Measurements from ENCODE around the gene EIF4EBP3.
"Not testable (repeated sequence)": the region's sequence is repeated elsewhere in the genome, so short reads cannot be mapped to it uniquely, and the experiment has no call there.

Gene EIF4EBP3

DNA sequence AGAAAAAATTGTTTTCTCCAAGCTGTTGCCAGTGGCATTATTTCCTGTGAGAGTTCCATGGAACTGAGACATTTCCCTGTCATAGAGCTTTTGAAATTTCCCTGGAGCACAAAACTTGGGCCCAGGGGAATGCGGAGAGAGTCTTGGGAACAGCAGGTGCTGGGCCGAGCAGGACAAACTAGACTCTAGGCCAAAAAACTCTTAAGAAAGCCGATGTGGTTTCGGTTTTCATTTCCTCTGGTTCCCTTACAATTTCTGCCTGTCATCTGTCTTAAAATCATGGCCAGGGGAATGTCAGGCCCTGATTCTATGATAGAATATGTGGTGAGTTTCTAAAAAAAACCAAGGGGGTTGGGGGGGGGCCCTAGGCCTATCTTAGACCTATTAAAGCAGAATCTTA lies 21.7 kb downstream of the EIF4EBP3 start:
- peak in 1 of 42 donors; percentile 10 for DNase-seq
- intact Hi-C loops (cut with DNase I) = loop anchor here (5.0 to 10.0 kb wide), 2 partner anchors 68 to 126 kb away; partner anchors contain the start of genes HARS1, HARS2 and TMCO6

DNA sequence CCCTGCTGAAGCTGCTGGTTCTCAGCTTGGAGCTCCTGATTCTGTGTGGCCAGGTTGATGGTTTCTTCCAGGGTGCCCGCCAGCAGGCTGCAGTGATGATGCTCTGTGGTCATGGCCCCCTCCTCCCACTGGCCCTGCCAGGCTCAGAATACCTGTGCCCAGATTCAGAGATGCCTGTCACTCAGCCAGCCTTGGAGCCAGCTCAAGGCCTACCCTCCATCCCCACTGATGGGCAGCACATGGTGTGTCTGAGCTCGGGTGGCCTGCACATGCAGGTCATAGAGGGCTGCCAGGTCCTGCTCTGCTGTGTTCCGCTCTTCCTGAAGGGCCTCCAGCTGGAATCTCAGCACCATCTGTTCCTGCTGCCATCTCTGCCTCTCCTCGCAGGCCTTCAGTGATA lies 22.6 kb downstream of the EIF4EBP3 start:
- peak in 1 of 42 donors; percentile 40 for DNase-seq
- intact Hi-C loops (cut with DNase I) = no loop called here

DNA sequence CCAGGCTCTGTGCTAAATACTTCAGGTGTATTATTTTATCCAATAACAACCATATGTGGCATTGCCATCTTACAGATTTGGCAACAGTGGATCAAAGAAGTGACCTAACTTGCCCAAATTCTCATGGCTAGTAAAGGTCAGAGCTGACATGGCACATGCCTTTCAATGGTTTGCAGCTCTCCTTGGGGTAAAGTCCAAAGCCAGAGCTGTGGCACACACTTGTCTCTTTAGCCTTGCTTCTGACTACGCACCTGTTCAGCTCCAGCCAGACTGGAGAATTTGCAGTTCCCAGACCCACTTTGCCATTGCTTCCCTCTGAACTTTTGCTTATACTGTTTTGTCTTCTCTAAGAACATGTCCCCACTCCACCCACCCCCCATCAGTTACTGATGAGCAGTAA lies 23.0 kb downstream of the EIF4EBP3 start:
- intact Hi-C loops (cut with DNase I) = no loop called here
- DNase-seq = peak in 1 of 42 donors; percentile 4

DNA sequence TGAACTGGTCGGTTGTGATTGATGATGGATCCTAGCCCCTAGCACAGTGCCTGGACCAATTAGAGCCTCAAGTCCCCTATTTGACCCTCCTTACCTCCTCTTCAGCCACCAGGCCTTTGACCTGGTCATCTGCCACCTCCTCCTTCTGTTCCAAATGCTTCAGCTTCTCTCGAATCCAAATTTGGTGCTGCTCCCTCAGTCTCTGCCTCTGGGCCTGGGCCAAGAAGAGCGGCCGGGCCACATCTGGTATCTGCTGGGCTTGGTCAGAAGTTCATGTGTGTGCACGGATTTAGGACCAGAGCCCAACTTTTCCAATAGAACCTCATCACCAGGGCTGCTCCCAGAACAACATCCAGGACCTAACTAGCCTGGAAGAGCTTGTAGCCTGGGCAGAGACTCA lies 23.6 kb downstream of the EIF4EBP3 start:
- DNase-seq = peak in 1 of 42 donors; percentile 12
- intact Hi-C loops (cut with DNase I) = no loop called here

DNA sequence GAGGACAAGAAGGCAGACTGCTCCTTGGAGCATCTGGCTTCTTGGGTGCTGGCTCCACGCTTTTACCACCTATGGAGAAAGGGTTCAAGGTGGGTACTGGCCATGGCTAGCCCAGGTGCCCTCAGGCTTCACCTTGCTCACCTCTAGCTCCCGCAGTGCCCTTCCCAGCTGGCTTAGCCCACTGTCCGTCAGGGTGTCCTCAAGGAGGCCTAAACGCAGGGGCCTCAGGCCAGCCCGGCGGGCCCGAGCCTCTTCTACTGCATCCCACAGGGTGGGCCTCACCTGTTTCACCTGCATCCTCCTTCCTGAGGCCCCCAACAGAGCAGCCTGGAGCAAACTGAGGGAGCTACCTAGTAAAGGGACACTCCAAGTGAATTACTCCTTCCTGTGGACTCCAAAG lies 26.2 kb downstream of the EIF4EBP3 start:
- intact Hi-C loops (cut with DNase I) = no loop called here
- DNase-seq = no peak

DNA sequence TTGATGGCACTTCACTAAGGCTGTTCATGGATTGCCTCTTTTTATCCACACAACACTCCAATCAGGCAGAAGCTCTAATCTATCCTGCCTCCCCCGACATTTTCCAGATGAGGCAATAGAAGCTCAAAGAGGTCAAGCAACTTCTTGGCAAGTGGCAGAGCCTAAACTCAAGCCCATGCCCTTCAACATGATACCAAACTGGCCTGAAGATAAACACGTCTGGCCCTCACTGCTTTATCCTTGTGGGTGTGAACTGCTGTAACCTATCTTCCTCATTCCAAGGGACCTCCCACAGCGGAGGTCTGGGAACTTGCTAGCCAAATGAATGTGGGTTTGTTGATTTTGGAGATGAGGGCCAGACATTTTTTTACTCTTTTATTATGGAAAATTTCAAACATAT lies 26.7 kb downstream of the EIF4EBP3 start:
- intact Hi-C loops (cut with DNase I) = no loop called here
- no peak for DNase-seq

DNA sequence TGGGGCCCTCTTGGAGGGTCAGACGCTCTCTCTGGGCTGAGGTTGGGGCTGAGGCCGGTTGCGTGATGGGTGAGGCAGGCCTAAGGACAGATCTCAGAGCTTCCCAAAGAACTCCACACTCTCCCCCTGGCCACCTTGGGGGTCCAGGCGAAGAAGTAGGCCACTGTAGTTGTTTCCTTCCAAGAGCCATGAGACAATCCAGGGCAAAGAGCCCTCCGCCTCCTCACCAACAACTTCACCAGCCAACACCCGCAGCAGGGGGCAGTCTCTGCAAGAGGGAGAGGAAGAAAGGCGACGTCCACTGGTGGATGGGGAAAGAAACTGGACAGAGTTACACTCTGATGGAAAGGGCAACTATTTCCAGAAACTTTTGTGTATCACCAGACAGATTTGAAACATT lies 27.8 kb downstream of the EIF4EBP3 start:
- intact Hi-C loops (cut with DNase I) = no loop called here
- peak in 39 of 42 donors; percentile 11 to 73 (median 55) for DNase-seq

DNA sequence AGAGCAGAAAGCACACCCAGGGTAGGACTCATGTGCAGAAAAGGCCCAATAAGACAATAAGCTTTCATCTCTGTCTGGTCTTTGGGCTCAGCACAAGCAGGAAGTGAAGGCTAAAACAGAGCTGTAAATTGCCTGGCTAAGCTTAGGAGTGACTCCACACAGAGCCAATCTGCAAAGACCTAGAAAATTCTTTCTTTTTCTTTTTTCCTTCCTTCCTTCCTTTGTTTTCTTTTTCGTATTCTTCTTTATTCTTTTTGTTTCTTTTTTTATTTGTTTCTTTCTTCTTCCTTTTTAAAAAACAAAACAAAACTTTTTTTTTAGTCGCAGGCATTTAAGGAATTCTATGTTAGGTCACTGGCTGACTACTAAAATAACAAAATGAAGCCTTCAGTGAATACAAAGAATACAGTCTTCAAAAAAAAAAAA lies 29.3 kb downstream of the EIF4EBP3 start:
- intact Hi-C loops (cut with DNase I) = no loop called here

DNA sequence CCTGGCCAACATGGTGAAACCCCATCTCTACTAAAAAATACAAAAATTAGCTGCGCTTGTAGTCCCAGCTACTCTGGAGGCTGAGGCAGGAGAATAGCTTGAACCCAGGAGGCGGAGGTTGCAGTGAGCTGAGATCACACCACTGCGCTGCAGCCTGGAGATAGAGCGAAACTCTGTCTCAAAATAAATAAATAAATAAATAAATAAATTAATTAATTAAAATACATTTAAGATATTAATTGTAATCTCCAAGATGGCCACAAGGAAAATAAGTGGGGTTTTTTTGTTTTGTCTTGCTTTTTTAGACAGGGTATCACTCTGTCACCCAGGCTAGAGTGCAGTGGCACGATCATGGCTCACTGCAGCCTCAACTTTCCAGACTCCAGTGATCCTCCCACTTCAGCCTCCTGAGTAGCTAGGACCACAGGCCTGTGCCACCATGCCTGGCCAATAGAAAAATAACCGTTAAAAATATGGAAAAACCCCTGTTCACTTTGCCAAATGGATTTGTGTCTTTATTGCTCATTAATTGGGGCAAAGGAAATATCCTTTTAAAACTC lies 31.8 kb downstream of the EIF4EBP3 start:
- peak in 2 of 42 donors; percentile 3 to 4 for DNase-seq
- intact Hi-C loops (cut with DNase I) = not testable (repeated sequence)

More for the DNA sequence above, 29.3 kb downstream of the EIF4EBP3 start:
- no peak for DNase-seq

DNA sequence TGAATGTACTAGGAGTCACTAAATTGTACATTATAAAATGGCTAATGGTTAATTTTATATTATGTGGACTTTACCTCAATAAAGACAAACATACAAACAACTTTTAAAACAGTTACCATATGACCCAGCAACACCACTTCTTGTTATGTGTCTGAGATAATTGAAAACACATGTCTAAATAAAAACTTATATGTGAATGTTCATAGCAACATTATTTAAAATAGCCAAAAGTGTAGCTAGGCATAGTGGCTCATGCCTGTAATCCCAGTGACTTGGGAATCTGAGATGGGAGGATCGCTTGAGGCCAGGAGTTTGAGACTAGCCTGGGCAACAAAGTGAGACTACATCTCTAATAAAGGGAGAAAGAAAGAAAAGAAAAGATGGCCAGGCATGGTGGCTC lies 40.0 kb downstream of the EIF4EBP3 start:
- peak in 1 of 42 donors; percentile 5 for DNase-seq
- intact Hi-C loops (cut with DNase I) = no loop called here

DNA sequence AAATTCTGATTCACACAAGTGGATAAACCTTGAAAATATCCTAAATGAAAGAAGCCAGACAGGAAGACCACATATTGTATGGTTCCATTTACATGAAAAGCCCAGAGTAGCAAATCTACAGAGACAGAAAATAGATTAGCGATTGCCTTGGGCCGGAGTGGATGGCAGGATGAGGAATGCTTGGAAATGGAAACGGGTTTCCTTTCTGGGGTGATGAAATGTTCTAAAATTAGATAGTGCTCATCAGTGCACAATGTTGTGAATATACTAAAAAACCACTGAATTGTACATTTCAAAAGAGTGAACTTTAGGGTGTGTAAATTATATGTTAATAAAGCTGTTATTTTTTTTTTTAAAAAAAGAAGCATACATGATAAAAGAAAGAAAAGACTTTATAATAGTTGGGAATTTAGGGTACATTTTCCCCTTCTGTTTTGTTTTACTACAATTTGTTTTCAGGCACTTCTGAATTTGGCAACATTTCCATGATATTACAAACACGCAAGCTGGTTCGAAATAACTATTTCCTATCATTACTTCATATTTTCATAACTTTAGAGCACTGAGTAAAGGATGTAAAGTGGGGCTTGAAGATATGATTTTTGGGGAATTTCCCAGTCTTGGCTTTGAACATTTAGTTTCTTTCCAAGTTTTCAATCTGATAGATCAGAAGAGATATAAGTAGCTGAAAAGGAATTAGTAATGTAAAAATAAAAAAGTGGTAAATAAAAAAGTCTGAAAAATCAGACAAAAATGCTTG lies 41.0 kb downstream of the EIF4EBP3 start:
- intact Hi-C loops (cut with DNase I) = no loop called here
- DNase-seq = no peak

DNA sequence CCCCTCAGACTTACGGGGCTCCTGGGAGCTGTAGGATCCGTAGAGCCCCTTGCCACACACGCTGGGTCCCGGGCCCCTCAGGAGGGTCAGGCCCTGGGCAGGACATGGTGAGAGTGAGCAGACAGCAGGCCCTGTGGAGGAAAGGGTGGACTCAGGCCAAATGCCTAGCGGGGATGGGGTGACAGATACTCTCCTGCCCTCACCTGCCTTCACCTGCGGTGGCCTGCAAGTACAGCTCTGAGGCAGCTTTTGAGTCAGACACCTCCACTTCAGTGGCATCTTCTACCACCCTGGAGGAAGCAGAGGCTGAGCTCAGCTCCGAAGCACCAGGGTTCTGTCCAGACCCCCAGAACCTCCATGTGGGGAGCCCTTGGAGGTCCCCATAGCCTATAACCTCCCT lies 43.4 kb downstream of the EIF4EBP3 start:
- intact Hi-C loops (cut with DNase I) = no loop called here

DNA sequence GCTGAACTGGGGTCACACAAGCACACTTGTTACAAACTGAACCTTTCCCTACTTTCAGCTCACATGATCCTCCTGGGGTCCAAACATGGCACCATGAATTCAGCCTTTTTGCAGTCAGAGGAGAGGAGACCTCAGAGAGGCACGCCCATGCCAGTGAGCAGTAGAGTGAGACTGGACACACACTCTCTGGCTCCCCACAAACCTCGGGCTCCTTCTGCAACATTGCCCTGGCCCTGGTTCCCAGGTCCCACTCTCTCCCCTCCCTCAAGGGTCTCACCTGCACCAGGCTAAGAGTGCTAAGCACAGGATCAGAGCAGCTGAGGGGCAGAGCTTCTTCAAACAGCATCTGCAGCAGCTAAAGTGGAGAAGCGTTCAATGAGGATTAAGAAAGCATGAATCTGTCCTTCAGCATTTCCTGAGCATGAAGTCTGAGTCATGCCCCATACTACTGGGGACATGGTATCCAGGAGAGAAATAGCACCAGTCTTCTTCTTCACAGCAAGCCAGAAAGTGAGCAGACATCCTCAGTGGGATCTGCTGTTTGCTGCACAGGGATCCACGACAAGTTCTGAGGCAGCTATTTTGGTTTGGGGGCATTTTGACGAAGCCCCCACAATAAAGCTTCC lies 44.4 kb downstream of the EIF4EBP3 start:
- DNase-seq = peak in 1 of 42 donors; percentile 7
- intact Hi-C loops (cut with DNase I) = no loop called here

More for the DNA sequence above, 43.4 kb downstream of the EIF4EBP3 start:
- no peak for DNase-seq

DNA sequence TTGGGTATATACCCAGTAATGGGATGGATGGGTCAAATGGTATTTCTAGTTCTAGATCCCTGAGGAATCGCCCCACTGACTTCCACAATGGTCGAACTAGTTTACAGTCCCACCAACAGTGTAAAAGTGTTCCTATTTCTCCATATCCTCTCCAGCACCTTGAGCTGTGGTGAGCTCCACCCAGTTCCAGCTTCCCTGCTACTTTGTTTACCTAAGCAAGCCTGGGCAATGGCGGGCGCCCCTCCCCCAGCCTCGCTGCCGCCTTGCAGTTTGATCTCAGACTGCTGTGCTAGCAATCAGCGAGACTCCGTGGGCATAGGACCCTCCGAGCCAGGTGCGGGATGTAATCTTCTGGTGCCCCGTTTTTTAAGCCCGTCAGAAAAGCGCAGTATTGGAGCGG lies 45.6 kb downstream of the EIF4EBP3 start:
- intact Hi-C loops (cut with DNase I); DNase-seq: not testable (repeated sequence)

DNA sequence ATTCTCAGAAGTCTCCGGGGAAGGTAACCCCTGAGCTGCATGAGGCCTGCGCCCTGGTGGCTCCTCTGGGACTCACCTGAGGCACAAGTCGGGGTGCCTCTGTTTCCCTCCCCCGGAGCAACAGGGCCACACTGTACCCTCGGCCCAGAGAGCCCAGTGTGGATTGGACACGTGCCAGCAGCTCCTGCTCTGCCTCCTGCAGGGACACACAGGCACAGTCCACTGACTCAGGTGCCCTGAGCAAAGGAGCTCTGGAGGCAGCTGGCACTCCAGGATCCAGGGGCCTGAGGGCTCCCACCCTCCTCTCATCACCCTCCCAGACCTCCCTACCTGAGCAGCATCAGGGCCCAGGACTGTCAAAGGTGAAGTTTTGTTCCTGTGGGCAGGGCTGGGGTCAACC lies 46.7 kb downstream of the EIF4EBP3 start:
- DNase-seq = no peak
- intact Hi-C loops (cut with DNase I) = no loop called here

DNA sequence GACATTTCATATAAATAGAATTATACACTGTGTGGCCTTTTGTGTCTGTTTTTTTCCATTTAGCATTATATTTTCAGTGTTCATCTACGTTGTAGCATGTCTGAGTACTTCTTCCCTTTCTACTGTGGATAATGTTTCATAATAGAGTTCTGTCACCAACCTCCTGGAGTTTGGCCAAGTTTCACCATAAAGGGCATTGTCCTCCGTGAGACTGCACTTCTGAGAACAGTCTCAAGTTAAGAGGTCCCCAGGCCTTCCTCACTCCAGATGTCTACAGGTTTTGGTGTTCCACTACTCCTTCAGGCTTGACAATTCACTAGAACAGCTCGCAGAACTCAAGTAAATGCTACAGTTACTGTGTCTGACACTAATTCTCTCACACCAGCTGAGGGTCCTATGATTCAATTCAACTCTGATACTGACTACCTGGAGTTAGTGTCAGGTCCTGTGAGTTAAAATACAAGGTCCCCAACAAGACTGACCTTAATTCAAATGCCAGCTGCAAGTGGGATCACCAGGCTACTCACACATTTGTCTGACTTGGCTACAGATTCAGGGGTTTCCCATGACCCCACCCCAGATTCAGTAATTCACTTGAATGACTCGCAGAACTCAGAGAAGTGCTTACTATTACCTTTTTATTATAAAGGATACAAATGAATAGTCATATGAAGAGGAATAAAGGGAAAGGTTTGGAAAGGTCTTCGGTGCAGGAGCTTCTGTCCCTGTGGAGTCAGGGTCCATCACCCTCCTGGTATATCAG lies 48.3 kb downstream of the EIF4EBP3 start:
- DNase-seq = peak in 23 of 42 donors; percentile 12 to 77 (median 38)
- intact Hi-C loops (cut with DNase I) = no loop called here

DNA sequence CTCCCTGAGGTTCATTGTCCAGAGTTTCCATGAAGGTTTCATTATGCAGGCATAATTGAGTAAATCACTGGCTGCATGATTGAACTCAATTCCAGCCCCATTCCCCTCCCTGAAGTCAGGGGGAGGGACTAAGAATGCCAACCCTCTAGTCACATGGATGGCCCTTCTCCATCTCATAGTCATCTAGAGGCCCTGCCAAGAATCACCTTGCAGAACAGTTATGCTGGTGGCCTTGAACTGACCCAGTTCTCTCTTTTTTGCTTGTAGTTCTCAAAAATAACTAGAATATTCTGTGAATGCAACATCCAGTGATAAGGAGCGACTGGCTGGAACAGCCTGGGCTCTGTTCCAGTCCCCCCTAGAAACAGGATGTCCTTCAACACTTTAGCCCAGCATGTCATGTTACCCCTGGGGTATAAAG lies 48.9 kb downstream of the EIF4EBP3 start:
- intact Hi-C loops (cut with DNase I) = no loop called here
- DNase-seq = peak in 15 of 42 donors; percentile 15 to 63 (median 32)

DNA sequence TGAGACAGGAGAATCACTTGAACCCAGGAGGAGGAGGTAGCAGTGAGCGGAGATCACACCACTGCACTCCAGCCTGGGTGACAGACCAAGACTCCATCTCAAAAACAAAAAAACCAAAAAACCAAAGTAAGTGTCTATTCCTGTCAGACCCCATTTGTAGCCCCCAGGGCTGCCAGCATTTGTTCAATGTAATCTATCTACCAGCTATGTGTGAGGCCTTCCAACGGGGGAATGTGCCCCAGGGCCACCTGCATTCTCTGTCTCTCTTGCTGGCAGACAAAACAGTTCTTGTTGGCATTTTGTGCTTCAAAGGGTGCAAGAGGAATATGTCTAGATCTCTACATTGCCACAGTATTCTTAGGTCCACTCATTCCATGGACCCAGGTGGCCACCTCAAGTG lies 51.4 kb downstream of the EIF4EBP3 start:
- intact Hi-C loops (cut with DNase I) = no loop called here
- DNase-seq = no peak
